HG03439 (cell line): ENCODE measurements around the gene NTN3.

ENCODE experiments used
- ATAC-seq: cut with Tn5 transposase; IDR thresholded peaks from one replicate; pipeline ENCODE4 v1.9.1; 2021; ENCODE audit warnings: mild to moderate bottlenecking, moderate library complexity; ENCODE audit not compliant: unreplicated experiment

NTN3 gene

GRCh38 chr16:2494616-2495015, 23.5 kb downstream of the NTN3 start:
- no peak for ATAC-seq

- no peak for ATAC-seq
These were observed 23.9 kb downstream of the NTN3 start for GRCh38 chr16:2495041-2495440.

DNA sequence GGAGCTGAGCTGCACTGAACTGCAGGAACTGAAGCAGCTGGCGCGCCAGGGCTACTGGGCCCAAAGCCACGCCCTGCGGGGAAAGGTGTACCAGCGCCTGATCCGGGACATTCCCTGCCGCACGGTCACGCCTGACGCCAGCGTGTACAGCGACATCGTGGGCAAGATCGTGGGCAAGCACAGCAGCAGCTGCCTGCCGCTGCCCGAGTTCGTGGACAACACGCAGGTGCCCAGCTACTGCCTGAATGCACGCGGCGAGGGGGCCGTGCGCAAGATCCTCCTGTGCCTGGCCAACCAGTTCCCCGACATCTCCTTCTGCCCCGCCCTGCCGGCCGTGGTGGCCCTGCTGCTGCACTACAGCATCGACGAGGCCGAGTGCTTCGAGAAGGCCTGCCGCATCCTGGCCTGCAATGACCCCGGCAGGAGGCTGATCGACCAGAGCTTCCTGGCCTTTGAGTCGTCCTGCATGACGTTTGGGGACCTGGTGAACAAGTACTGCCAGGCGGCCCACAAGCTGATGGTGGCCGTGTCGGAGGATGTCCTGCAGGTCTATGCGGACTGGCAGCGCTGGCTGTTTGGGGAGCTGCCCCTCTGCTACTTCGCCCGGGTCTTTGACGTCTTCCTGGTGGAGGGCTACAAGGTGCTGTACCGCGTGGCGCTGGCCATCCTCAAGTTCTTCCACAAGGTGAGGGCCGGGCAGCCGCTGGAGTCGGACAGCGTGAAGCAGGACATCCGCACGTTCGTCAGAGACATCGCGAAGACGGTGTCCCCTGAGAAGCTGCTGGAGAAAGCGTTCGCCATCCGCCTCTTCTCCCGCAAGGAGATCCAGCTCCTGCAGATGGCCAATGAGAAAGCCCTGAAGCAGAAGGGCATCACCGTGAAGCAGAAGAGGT, 25.4 kb downstream of the NTN3 start:
- ATAC-seq, result no peak

- no peak for ATAC-seq
These were observed 26.1 kb downstream of the NTN3 start for GRCh38 chr16:2497116-2497630.

- ATAC-seq, result no peak
These were observed 26.8 kb downstream of the NTN3 start for GRCh38 chr16:2497695-2498484.

GRCh38 chr16:2498531-2499253, 27.6 kb downstream of the NTN3 start:
- ATAC-seq, result no peak

DNA sequence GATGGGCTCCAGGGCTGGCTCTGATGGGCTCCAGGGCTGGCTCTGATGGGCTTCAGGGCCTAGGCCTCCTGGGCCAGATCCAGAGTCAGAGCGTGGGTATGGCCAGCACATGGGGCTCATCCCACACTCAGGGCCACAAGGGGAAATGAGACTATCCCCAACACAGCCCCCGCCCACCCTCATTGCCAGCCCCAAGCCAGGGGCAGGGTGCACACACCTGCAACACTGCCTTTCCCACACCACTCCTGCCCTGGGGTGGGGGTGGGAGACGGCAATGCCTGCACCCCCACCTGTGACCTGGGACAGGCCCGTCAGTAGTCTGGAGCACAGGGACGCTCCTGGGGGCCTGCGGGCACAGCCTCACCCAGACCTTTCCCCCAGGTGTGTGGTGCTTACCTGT, 28.4 kb downstream of the NTN3 start:
- ATAC-seq, result no peak

DNA sequence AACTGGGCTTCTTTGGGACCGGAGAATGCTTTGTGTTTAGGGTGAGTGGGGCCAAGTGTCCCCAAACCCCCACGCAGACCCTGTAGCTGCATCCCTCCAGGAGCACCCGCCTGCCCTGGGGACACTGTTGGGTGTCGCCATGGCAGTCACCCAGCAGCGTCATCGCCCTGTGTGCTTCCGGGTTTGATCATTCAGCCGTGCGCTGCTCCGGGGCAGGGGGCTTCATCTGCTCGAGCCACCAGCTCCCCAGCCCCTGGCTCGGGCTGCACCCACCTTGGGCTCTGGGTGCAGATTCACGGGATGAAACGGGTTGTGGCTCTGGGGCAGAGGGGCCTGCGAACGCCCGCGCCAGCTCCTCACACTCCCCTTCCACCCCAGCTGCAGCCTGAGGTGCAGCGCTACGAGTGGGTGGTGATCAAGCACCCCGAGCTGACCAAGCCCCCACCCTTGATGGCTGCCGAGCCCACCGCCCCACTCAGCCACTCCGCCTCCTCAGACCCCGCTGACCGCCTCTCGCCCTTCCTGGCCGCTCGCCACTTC, 28.9 kb downstream of the NTN3 start:
- ATAC-seq, result no peak

DNA sequence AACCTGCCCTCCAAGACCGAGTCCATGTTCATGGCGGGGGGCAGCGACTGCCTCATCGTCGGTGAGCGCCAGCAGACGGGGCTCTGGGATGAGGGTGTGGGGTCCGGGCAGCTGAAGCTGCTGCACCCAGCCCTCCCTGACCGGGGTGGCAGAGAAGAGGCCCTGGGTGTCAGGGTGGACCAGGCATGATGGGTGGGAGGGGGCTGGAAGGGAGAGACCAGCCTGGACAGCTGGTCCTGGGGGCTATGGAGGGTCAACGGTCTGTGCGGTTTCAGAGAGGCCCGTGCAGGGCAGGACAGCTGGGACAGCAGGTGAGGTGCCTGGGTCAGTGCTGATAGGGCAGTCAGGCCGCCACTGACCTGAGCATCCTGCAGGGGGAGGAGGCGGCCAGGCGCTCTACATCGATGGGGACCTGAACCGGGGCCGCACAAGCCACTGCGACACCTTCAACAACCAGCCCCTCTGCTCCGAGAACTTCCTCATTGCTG, 29.4 kb downstream of the NTN3 start:
- ATAC-seq, result no peak

GRCh38 chr16:2500918-2501750, 30.0 kb downstream of the NTN3 start:
- no peak for ATAC-seq

- ATAC-seq, result no peak
These were observed 31.1 kb downstream of the NTN3 start for GRCh38 chr16:2501946-2502895.

- no peak for ATAC-seq
These were observed 34.6 kb downstream of the NTN3 start for GRCh38 chr16:2505695-2506094.

DNA sequence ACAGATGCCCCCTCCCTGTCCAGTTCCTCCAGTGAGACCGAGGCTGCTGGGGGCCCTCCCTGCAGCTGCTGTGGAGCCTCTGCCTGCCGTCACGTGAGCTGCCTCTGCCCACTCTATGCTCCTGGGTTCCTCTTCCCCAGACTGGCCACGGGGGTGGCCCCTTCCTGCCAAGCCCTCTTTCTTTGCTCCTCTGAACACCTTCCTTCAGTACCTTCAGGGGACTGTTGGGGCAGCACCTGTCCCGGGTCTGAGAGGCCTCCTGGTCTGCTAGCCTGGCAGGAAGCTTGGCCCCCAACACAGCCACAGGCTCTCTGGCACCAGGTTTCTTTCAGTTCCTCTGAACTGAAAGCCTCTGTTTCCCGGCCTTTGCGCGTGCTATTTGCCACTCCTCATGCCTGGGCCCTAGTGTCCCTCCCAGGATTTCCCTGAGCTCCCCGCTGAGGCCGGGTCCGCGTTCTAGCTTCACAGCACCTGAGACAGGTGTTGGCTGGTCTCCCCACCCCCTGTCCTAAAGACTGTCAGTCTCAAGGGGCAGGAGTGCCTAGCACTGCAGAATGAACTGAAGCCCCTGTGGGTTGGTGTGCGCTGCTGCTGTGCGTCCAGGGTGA, 36.1 kb downstream of the NTN3 start:
- no peak for ATAC-seq

- no peak for ATAC-seq
These were observed 36.6 kb downstream of the NTN3 start for GRCh38 chr16:2507665-2508064.

DNA sequence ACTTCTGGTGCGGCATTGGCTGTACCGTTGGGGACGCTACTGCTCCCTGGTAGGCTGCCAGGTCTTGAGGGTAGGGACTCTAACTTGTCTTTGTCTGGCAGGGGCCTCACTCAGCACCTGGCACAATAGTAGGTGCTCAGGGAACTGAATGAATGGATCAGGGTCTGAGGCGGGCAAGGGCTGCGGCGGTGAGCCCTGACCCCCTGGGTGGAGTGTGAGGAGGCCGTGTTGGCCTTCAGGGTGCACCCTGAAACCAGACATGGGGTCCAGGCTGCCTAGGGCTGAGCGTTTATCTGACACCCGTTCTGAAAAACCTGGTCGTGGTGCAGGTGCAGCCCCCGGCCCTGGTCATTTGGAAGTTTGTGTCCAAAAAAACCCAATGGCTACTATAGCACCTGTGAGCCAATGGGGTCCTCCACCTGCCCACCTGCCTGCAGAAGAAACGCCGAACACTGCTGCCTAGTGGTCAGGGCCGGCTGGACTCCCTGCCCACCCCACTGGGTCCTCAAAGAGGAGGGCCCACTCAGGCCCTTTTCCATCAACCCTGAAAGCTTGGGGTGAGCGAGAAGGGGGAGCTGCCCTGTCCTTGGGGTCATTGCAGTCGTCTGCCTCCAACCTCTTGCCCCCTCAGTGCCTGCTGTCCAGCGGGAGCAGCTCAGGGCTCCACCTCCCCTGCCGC, 37.8 kb downstream of the NTN3 start:
- no peak for ATAC-seq

DNA sequence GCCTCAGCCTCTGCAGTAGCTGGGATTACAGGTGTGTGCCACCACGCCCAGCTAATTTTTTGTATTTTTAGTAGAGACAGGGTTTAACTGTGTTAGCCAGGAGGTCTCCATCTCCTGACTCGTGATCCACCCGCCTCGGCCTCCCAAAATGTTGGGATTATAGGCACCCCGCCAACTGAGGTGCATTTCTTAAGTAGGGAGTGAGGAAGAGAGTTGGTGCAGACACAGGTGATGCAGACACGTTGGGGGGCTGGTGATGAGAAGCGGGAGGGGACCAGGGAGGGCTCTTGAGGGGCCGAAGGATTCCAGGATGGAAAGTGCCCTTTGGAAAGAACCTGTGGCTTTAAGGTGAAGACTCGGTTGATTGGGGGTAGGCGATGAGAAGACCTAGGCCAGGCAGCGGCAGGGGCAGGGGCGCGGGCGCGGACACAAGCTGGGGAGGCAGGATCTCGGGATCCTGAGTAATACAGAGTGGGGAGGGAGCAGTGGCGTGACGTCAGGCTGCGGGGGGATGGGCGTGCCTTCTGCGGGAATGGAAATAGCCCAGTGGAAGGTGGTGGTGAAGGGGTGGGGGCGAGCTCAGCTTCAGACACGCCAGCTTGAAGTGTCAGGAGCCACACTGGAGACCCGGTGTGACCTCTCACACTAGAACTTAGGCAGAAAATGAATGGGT, 40.2 kb downstream of the NTN3 start:
- ATAC-seq, result no peak
